Gastrocnemius medialis (tissue), 4 donors: Measurements from ENCODE around the gene FRAT1. TPM values are rescaled to one million over a fixed set of nuclear protein-coding genes. Genes with fewer than 3 reads are reported as not detected.

Source experiments
- ATAC-seq, 2 donors: fragments of 150-250 bp; one replicate each; pipeline ENCODE4 v1.9.1; 2016
- DNase-seq, 2 donors: peaks; one replicate each; pipeline ENCODE4 v3.0.0-alpha.2; 2019
- H3K27ac ChIP-seq, 4 donors: fragments of 200-600 bp; sonication (generic); 1 replicate in 1 of 4; 2 replicates in 3 of 4; pipeline ENCODE4 v1.5.1; 2016 to 2018; ENCODE audit warnings: mild to moderate bottlenecking in 2 of 4, moderate library complexity in 1 of 4
- H3K27me3 ChIP-seq, 3 donors: fragments of 200-600 bp; sonication (generic) in 2 of 3; 1 replicate in 1 of 3; 2 replicates in 2 of 3; pipeline versions ENCODE4 v1.5.1 to v1.6.0; 2016 to 2019; ENCODE audit warnings: mild to moderate bottlenecking in 1 of 3, moderate library complexity in 1 of 3
- H3K36me3 ChIP-seq, 2 donors: fragments of 200-600 bp; sonication (generic) in 1 of 2; one replicate each; pipeline ENCODE4 v1.5.1; 2017 to 2018
- H3K4me1 ChIP-seq, 2 donors: fragments of 200-600 bp; sonication (generic) in 1 of 2; one replicate each; pipeline ENCODE4 v1.5.1; 2016 to 2017; ENCODE audit warnings: mild to moderate bottlenecking in 2 of 2
- H3K4me3 ChIP-seq, 4 donors: fragments of 200-600 bp; sonication (generic) in 3 of 4; 1 replicate in 1 of 4; 2 replicates in 3 of 4; pipeline ENCODE4 v1.5.1; 2016 to 2019; ENCODE audit warnings: mild to moderate bottlenecking in 2 of 4
- H3K9me3 ChIP-seq, 3 donors: fragments of 200-600 bp; sonication (generic) in 2 of 3; 1 replicate in 1 of 3; 2 replicates in 2 of 3; pipeline ENCODE4 v1.5.1; 2016 to 2019
- POLR2A ChIP-seq, 2 donors: fragments of 450-650 bp; IDR thresholded peaks; one replicate each; pipeline ENCODE4 v1.6.1; 2017; ENCODE audit warnings: antibody characterized with exemption in 2 of 2, mild to moderate bottlenecking in 2 of 2, moderate library complexity in 2 of 2
- in situ Hi-C, 4 donors: fragments of 200-750 bp; cut with MboI; loops; one replicate each; pipeline versions ENCODE4 v1.15.0 to v1.8.0; 2017; ENCODE audit warnings: low sequenced_read_pairs in 4 of 4
- intact Hi-C: fragments of 100-400 bp; cut with DNase I; formaldehyde crosslinking; loops from one replicate; pipeline ENCODE4 v1.15.1; 2023; ENCODE audit warnings: low total_unique reads
- total RNA-seq, 4 donors: library from RNA; depleted of rRNA; stranded (reverse); fragments of >200 nt; gene quantifications; one replicate each; pipeline versions ENCODE4 v1.1.0 to v1.2.3, GENCODE V29; 2016
- TF ChIP-seq, protein P1 (sequence below), 5 experiments: fragments of 450-650 bp in 3 of 5; fragments of 200-600 bp in 2 of 5; sonication (generic) in 2 of 5; IDR thresholded peaks in 4 of 5; conservative IDR thresholded peaks in 1 of 5; 1 replicate in 4 of 5; 2 replicates in 1 of 5; pipeline ENCODE4 v1.5.1; 2016 to 2019; ENCODE audit warnings: antibody characterized with exemption in 5 of 5, mild to moderate bottlenecking in 3 of 5, moderate library complexity in 3 of 5

Gene FRAT1
- total RNA-seq, 4 donors from 2014 or later, result 1.7 to 7.6 (median 3.2) TPM

DNA sequence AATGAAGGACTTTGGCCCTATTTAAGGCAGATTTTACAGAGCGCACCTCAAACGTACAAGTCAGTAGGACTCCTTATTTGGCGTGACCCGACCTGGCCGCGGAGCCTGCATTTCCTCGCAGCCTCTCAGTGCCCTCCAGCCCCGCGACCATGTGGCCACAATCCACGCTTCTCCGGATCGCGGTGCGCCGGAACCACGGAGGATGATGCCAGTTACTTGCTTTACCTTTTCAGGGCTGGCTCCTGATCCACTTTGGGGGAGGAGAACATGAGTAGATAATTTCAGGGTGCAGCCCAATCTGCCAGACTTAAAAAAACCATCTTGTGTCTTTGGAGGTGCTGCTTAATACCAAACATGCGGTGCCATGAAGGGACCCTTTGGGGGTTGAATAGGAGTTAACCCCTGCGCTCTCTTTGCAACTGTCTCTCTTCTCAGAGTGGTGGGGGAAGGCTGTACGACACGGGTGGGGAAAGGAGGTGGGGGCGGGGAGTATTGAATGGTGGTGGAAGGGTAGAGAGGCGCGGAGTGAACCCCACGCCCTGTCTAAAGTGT lies 1.5 kb downstream of the FRAT1 start:
- in situ Hi-C loops (no loop called here), intact Hi-C loops (no loop called here)
- Histone ChIP-seq H3K9me3 (no peaks in the 10 kb centered on the region), H3K36me3 (no peaks in the 10 kb centered on the region), H3K4me3 (peak overlapping the region; percentile 74 to 88 (median 78)), H3K27me3 (no peaks in the 10 kb centered on the region), H3K4me1 (peaks cover 18 to 19% of the 10 kb centered on the region in 2 donors), H3K27ac (peak overlapping the region; percentile 61 to 97 (median 96))
- ATAC-seq, result no peak
- TF ChIP-seq, protein P1, sequence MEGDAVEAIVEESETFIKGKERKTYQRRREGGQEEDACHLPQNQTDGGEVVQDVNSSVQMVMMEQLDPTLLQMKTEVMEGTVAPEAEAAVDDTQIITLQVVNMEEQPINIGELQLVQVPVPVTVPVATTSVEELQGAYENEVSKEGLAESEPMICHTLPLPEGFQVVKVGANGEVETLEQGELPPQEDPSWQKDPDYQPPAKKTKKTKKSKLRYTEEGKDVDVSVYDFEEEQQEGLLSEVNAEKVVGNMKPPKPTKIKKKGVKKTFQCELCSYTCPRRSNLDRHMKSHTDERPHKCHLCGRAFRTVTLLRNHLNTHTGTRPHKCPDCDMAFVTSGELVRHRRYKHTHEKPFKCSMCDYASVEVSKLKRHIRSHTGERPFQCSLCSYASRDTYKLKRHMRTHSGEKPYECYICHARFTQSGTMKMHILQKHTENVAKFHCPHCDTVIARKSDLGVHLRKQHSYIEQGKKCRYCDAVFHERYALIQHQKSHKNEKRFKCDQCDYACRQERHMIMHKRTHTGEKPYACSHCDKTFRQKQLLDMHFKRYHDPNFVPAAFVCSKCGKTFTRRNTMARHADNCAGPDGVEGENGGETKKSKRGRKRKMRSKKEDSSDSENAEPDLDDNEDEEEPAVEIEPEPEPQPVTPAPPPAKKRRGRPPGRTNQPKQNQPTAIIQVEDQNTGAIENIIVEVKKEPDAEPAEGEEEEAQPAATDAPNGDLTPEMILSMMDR (IDR thresholded peaks at IDR 0.05 in 4 of 5, conservative IDR thresholded peaks at IDR 0.05 in 1 of 5), result no peak
- no peak for TF ChIP-seq POLR2A (IDR thresholded peaks at IDR 0.05)
- no peak for DNase-seq

DNA sequence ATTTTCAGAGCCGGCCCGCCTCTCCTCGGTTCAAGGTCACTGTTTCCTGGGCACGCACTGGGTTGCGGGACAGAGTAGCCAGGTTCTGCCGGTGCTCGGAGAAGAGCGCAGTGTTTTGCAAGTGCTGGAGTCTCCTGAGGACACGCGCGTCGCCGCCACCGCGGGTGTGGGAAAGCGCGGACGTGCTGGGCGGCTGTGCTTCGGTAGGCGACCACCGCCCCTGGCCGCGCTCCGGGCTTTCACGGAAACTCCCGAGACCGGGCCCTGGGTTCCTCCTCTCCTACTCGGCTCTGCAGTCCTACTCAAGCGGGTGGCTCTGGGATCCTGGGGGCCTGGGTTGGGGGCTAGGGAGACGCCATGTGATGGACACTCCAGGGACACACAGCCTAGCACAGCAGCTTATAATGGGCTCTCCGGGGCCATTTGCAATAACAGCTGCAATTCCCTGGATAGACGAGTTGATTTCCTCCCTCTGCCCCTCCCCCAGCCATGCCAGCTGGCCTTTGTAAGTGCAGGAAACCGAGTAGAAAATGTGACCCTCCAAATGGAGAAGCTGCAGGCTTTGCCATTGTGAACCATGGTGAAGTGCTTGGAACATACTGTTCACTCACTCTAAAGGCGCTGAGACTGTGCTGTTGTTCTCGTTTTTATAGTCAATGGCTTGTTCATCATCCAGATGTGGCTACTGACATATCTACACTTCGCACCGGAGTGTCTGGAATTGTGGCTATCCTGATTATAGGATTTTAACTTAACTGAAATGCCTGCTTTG lies 2.1 kb downstream of the FRAT1 start:
- peak overlapping the region; percentile 74 to 88 (median 78) for H3K4me3 ChIP-seq
- DNase-seq (peak; percentile 17 to 34), ATAC-seq (no peak)
- peaks cover 18 to 19% of the 10 kb centered on the region in 2 donors for H3K4me1 ChIP-seq
- H3K36me3 ChIP-seq, result no peaks in the 10 kb centered on the region
- H3K9me3 ChIP-seq, result no peaks in the 10 kb centered on the region
- no peak for TF ChIP-seq POLR2A (IDR thresholded peaks at IDR 0.05)
- TF ChIP-seq, protein P1 (IDR thresholded peaks at IDR 0.05 in 4 of 5, conservative IDR thresholded peaks at IDR 0.05 in 1 of 5), result no peak
- intact Hi-C loops (no loop called here), in situ Hi-C loops (no loop called here)
- peak overlapping the region; percentile 61 to 97 (median 96) for H3K27ac ChIP-seq
- H3K27me3 ChIP-seq, result no peaks in the 10 kb centered on the region

DNA sequence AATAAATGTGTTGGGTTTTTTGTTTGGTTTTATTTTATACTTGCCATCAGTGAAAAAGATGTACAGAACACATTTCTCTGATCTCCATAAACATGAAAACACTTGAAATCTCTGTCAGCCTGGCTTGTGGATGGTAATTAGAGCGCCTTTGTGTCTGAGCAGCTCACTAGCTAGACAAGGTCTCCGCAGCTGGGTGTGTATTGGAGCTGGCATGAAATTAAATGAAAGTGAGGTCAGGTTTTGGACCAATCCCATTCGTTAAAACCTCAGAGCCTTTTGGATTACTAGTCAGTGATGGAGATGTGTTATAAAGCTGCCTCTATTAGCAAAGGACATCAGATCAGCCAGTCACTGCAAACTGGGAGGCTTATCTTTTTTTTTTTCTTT lies 2.7 kb downstream of the FRAT1 start:
- DNase-seq (no peak), ATAC-seq (no peak)
- H3K9me3 ChIP-seq, result no peaks in the 10 kb centered on the region
- peak overlapping the region in 2 of 4 donors; percentile 74 to 76 for H3K4me3 ChIP-seq
- no peak for TF ChIP-seq POLR2A (IDR thresholded peaks at IDR 0.05)
- TF ChIP-seq, protein P1 (IDR thresholded peaks at IDR 0.05 in 4 of 5, conservative IDR thresholded peaks at IDR 0.05 in 1 of 5), result no peak
- intact Hi-C loops (no loop called here), in situ Hi-C loops (no loop called here)
- H3K4me1 ChIP-seq, result peaks cover 18 to 19% of the 10 kb centered on the region in 2 donors
- no peaks in the 10 kb centered on the region for H3K36me3 ChIP-seq
- no peaks in the 10 kb centered on the region for H3K27me3 ChIP-seq
- no peak overlapping the region for H3K27ac ChIP-seq

DNA sequence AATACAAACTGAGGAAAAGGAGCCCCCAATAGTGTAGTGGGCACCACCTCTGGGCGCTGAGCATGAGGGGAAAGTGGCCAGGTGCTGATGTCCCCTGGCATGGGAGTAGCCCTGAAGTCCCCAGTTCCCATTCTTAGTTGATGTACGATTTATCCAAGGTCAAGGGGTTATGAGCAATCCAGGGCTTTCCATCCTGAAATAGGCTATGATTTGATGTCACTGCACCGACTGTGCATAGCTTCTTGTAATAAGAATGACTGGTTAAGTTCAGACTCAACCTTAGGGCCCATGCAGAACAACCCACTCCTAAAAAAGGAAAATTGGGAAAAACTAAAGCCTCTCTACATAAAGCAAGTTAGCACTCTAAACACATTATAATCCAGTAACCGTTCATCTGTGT lies 4.4 kb downstream of the FRAT1 start:
- intact Hi-C loops (no loop called here), in situ Hi-C loops (no loop called here)

More for the DNA sequence above, 4.4 kb downstream of the FRAT1 start:
- ATAC-seq (no peak), DNase-seq (no peak)
- no peak for TF ChIP-seq POLR2A (IDR thresholded peaks at IDR 0.05)
- TF ChIP-seq, protein P1 (IDR thresholded peaks at IDR 0.05 in 4 of 5, conservative IDR thresholded peaks at IDR 0.05 in 1 of 5), result no peak
- Histone ChIP-seq H3K36me3 (no peaks in the 10 kb centered on the region), H3K9me3 (no peaks in the 10 kb centered on the region), H3K4me1 (peaks cover 18 to 19% of the 10 kb centered on the region in 2 donors), H3K27me3 (no peaks in the 10 kb centered on the region), H3K27ac (no peak overlapping the region), H3K4me3 (no peak overlapping the region)
